ENCODE data around the gene RSAD2. TPM values are rescaled to one million over a fixed set of nuclear protein-coding genes. Genes with fewer than 3 reads are reported as not detected.

RSAD2 gene
- total and polyA plus RNA-seq, 9 of the 15 experiments (the other 6 are each of a cell fraction or from before 2014, with no cell fraction given): 0.15 to 1.4 (median 0.28) TPM

GRCh38 chr2:6893876-6894482, 16.4 kb downstream of the RSAD2 start (continued):
- TF ChIP-seq SREBF1 (IDR thresholded peaks at IDR 0.05; ENCODE audit: borderline replicate concordance, low read depth, low read length) (no peak), NRF1 (conservative IDR thresholded peaks at IDR 0.05 in 1 of 2, IDR thresholded peaks at IDR 0.05 in 1 of 2) (0 out of 4 replicates have a peak, but pooled peaks of 1 of the 2 experiments have one; percentile 15), ZNF23 (CRISPR knock-in tag; IDR thresholded peaks at IDR 0.05) (peak; percentile 62; the same call in 1 of the 2 replicates), CHAMP1 (IDR thresholded peaks at IDR 0.05) (peak; percentile 99), ARID3B (CRISPR knock-in tag; IDR thresholded peaks at IDR 0.05; ENCODE audit: borderline replicate concordance) (no peak), ZNF395 (CRISPR knock-in tag; IDR thresholded peaks at IDR 0.05) (peak; percentile 99), NUFIP1 (IDR thresholded peaks at IDR 0.05; ENCODE audit: partially characterized antibody) (no peak), ZNF780A (CRISPR knock-in tag; IDR thresholded peaks at IDR 0.05) (no peak), XRCC5 (IDR thresholded peaks at IDR 0.05; ENCODE audit: low read depth, low read length) (no peak), ZNF253 (CRISPR knock-in tag; conservative IDR thresholded peaks at IDR 0.05) (no peak), MEF2D (tag; conservative IDR thresholded peaks at IDR 0.05; ENCODE audit: low read depth) (peak; percentile 88), TSC22D4 (tag; IDR thresholded peaks at IDR 0.05) (no peak), MTA3 (IDR thresholded peaks at IDR 0.05; ENCODE audit: borderline replicate concordance) (0 out of 2 replicates have a peak, but pooled peaks have one; percentile 73), MED1 (CRISPR knock-in tag; IDR thresholded peaks at IDR 0.05; ENCODE audit: borderline replicate concordance) (no peak), ZNF311 (CRISPR knock-in tag; IDR thresholded peaks at IDR 0.05) (peak; percentile 96), TRIM24 (IDR thresholded peaks at IDR 0.05) (peak; percentile 100), CBX8 (IDR thresholded peaks at IDR 0.05; ENCODE audit: borderline replicate concordance, extremely low read depth, low read depth, low read length, poor library complexity, severe bottlenecking) (no peak), ZNF707 (CRISPR knock-in tag; conservative IDR thresholded peaks at IDR 0.05) (no peak), HIVEP1 (CRISPR knock-in tag; IDR thresholded peaks at IDR 0.05) (peak; percentile 72; the same call in 1 of the 2 replicates), ZNF263 (CRISPR knock-in tag; IDR thresholded peaks at IDR 0.05; ENCODE audit: borderline replicate concordance) (peak; percentile 35; the same call in 1 of the 2 replicates), CTBP1 (IDR thresholded peaks at IDR 0.05; ENCODE audit: borderline replicate concordance) (peak; percentile 99), PHF21A (IDR thresholded peaks at IDR 0.05; ENCODE audit: borderline replicate concordance, low read depth) (peak; percentile 97), ZKSCAN1 (IDR thresholded peaks at IDR 0.05; ENCODE audit: low read depth, low read length) (no peak), MXI1 (IDR thresholded peaks at IDR 0.05; ENCODE audit: low read depth, low read length) (peak; percentile 85)
